Vagina (tissue), 2 donors: ENCODE measurements around the gene TMTC1.

Source experiments
- CTCF ChIP-seq, 3 experiments: fragments of 450-650 bp in 2 of 3; fragments of 200-600 bp in 1 of 3; sonication (generic) in 1 of 3; IDR thresholded peaks; one replicate each; pipeline ENCODE4 v1.5.1; 2017 to 2019; ENCODE audit warnings: antibody characterized with exemption in 3 of 3, mild to moderate bottlenecking in 2 of 3, moderate library complexity in 2 of 3
- POLR2A ChIP-seq, 2 donors: fragments of 450-650 bp; IDR thresholded peaks; one replicate each; pipeline ENCODE4 v1.6.1; 2017; ENCODE audit warnings: antibody characterized with exemption in 2 of 2, mild to moderate bottlenecking in 2 of 2, moderate library complexity in 2 of 2
- POLR2AphosphoS5 ChIP-seq, 2 donors: sonication (generic); formaldehyde crosslinking; IDR thresholded peaks; one replicate each; pipeline ENCODE4 v1.9.0; 2017; ENCODE audit warnings: antibody characterized with exemption in 2 of 2, mild to moderate bottlenecking in 2 of 2, low read depth in 1 of 2; ENCODE audit not compliant: insufficient read depth in 1 of 2

GRCh38 chr12:29589851-29590250 lies 193.9 kb downstream of the TMTC1 start:
- TF ChIP-seq CTCF (IDR thresholded peaks at IDR 0.05): no peak
- TF ChIP-seq POLR2A (IDR thresholded peaks at IDR 0.05): no peak
- no peak for TF ChIP-seq POLR2AphosphoS5 (IDR thresholded peaks at IDR 0.05; ENCODE audit: insufficient read depth in 1 of 2, low read depth in 1 of 2)
